ENCODE data around the gene BOK. TPM values are rescaled to one million over a fixed set of nuclear protein-coding genes. Genes with fewer than 3 reads are reported as not detected.

BOK gene
- total RNA-seq, 1 experiment from 2014 or later: 41.5 TPM

DNA sequence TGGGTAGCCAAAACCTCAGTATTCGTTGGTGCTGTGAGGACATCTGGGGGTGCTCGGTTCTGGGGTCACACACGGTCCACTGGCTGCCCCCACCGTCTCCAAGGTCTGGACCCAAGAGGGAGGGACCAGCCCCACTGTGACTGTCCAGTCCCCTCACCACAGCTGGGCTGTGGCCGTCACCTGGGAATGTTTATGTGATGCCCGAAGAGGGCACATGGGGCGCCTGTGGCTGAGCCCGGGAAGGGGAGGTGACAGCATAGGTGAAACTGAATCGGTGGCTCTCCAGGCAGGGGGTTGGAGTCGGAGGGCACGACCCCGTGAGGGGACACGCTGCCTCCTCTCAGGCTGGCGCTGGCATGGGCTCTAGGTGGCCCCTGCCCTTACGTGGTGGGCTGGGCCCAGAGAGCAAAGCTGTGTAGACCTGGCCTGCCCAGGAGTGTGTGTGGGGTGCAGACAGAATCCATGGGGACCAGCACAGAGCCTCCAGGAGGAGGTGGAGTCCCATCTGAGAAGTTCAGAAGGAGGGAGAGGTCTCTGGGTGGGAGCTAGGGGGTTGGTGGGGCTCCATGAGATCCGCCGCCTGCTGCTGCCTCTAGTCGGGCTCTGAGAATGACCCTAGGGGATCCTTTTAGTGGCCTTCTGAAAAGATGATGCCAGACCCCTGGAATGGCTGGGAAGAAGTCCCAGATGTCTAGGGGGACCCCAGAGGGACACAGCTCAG is 1.8 kb downstream of the BOK start:
- Histone ChIP-seq H3K4me1 (ENCODE audit: control insufficient read depth in 1 of 2, insufficient read depth in 2 of 2, low read length in 2 of 2) (peaks cover 29 to 63% of the 10 kb centered on the region in 2 experiments; a peak in 3 of 4 replicates), H3K9me3 (ENCODE audit: control insufficient read depth in 1 of 2, insufficient read depth in 1 of 2, low read depth in 1 of 2, low read length in 2 of 2) (no peaks in the 10 kb centered on the region), H3K9ac (ENCODE audit: low read length) (peak overlapping the region; percentile 87), H3K27me3 (ENCODE audit: insufficient read depth, low read length) (no peaks in the 10 kb centered on the region), H3K9me2 (ENCODE audit: insufficient read depth) (no peaks in the 10 kb centered on the region), H3K27ac (ENCODE audit: low read depth, low read length) (peak overlapping the region; percentile 95), H3K79me2 (ENCODE audit: insufficient read depth, low read length) (peaks cover 40% of the 10 kb centered on the region), H3K36me3 (ENCODE audit: control insufficient read depth in 1 of 2, insufficient read depth in 2 of 2, low read length in 2 of 2) (peaks cover 4 to 13% of the 10 kb centered on the region in 2 experiments; a peak in 3 of 4 replicates), H2AFZ (ENCODE audit: low read depth, low read length, poor library complexity, severe bottlenecking) (no peak overlapping the region), H3K4me2 (ENCODE audit: low read length) (peak overlapping the region; percentile 97), H4K20me1 (ENCODE audit: insufficient read depth) (no peaks in the 10 kb centered on the region), H3K4me3 (replicated peaks in 1 of 2; ENCODE audit: low read depth in 1 of 2, low read length in 2 of 2) (peak overlapping the region; percentile 67 to 79)
- POLR2A ChIA-PET: no interaction called here
- ATAC-seq (no peak), DNase-seq (ENCODE audit: low read depth, low spot score) (no peak)
- intact Hi-C loops (cut with micrococcal nuclease): no loop called here
- CTCF ChIA-PET: no interaction called here
- TF ChIP-seq SRF (IDR thresholded peaks at IDR 0.05; ENCODE audit: low read depth) (no peak), ZFX (IDR thresholded peaks at IDR 0.05) (no peak), TCF7L2 (IDR thresholded peaks at IDR 0.05; ENCODE audit: borderline replicate concordance, extremely low read depth, insufficient read depth, insufficient read length) (no peak), CBX3 (IDR thresholded peaks at IDR 0.05; ENCODE audit: low read depth) (no peak)
- TF ChIP-seq, protein P1, sequence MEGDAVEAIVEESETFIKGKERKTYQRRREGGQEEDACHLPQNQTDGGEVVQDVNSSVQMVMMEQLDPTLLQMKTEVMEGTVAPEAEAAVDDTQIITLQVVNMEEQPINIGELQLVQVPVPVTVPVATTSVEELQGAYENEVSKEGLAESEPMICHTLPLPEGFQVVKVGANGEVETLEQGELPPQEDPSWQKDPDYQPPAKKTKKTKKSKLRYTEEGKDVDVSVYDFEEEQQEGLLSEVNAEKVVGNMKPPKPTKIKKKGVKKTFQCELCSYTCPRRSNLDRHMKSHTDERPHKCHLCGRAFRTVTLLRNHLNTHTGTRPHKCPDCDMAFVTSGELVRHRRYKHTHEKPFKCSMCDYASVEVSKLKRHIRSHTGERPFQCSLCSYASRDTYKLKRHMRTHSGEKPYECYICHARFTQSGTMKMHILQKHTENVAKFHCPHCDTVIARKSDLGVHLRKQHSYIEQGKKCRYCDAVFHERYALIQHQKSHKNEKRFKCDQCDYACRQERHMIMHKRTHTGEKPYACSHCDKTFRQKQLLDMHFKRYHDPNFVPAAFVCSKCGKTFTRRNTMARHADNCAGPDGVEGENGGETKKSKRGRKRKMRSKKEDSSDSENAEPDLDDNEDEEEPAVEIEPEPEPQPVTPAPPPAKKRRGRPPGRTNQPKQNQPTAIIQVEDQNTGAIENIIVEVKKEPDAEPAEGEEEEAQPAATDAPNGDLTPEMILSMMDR (IDR thresholded peaks at IDR 0.05 in 2 of 3, conservative IDR thresholded peaks at IDR 0.05 in 1 of 3; ENCODE audit: borderline replicate concordance in 1 of 3, insufficient read depth in 1 of 3, low read depth in 2 of 3, low read length in 2 of 3): no peak
- TF ChIP-seq, protein P2, sequence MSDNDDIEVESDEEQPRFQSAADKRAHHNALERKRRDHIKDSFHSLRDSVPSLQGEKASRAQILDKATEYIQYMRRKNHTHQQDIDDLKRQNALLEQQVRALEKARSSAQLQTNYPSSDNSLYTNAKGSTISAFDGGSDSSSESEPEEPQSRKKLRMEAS (IDR thresholded peaks at IDR 0.05): no peak
- RAD21 ChIA-PET (ENCODE audit: low non-redundant PET in 1 of 2, low total read pairs in 2 of 2, uncharacterized antibody in 2 of 2, unreplicated experiment in 2 of 2): no interaction called here
- BruUV-seq (replicated peaks): TSS peak; percentile 83

All from HCT116 (cell line).